AG09319 (cell line): ENCODE data around the gene NSL1.
"Not testable (repeated sequence)": the region's sequence is repeated elsewhere in the genome, so short reads cannot be mapped to it uniquely, and the experiment has no call there.

ENCODE experiments used
- DNase-seq: peaks from one replicate; pipeline ENCODE4 v3.0.0-alpha.2; 2010; ENCODE audit warnings: low read depth; ENCODE audit errors: extremely low read depth
- CTCF ChIP-seq: IDR thresholded peaks from 2 replicates; pipeline ENCODE4 v1.5.1; 2011; ENCODE audit warnings: low read depth, mild to moderate bottlenecking, inconsistent platforms, low read length, moderate library complexity

NSL1 gene

GRCh38 chr1:212773011-212773410 is 18.6 kb downstream of the NSL1 start:
- DNase-seq: no peak
- no peak for TF ChIP-seq CTCF

- DNase-seq: no peak
- TF ChIP-seq CTCF: no peak
Measured at GRCh38 chr1:212771341-212771740, 20.2 kb downstream of the NSL1 start.

GRCh38 chr1:212769459-212770167 is 22.0 kb downstream of the NSL1 start:
- TF ChIP-seq CTCF: no peak
- no peak for DNase-seq

GRCh38 chr1:212766825-212767224 is 24.8 kb downstream of the NSL1 start:
- not testable (repeated sequence) for DNase-seq

- DNase-seq: not testable (repeated sequence)
Measured at GRCh38 chr1:212764718-212765281, 26.8 kb downstream of the NSL1 start.

GRCh38 chr1:212762839-212763238 is 28.7 kb downstream of the NSL1 start:
- no peak for DNase-seq
- TF ChIP-seq CTCF: no peak

- no peak for DNase-seq
- no peak for TF ChIP-seq CTCF
Measured at GRCh38 chr1:212762234-212762633, 29.3 kb downstream of the NSL1 start.

- no peak for DNase-seq
- peak; percentile 45 for TF ChIP-seq CTCF
Measured at GRCh38 chr1:212760126-212760823, 31.3 kb downstream of the NSL1 start.
